Neural progenitor cell (in vitro differentiated cells): ENCODE results near the gene CTDNEP1. TPM values are rescaled to one million over a fixed set of nuclear protein-coding genes. Genes with fewer than 3 reads are reported as not detected.

Experiments used
- DNase-seq: peaks from one replicate; pipeline ENCODE4 v3.0.0-alpha.2; 2016; ENCODE audit warnings: low spot score
- H2AFZ ChIP-seq: fragments of 200-600 bp; sonication (generic); replicated peaks from 2 replicates; pipeline ENCODE4 v1.6.1; 2016; ENCODE audit warnings: antibody characterized with exemption
- H3F3A ChIP-seq: fragments of 200-600 bp; sonication (generic); 2 replicates; pipeline ENCODE4 v1.6.1; 2016; ENCODE audit warnings: antibody characterized with exemption, low read depth
- H3K27ac ChIP-seq: fragments of 200-600 bp; sonication (generic); 2 replicates; pipeline ENCODE4 v1.5.1; 2016; ENCODE audit warnings: mild to moderate bottlenecking
- H3K27me3 ChIP-seq: fragments of 200-600 bp; sonication (generic); 2 replicates; pipeline ENCODE4 v1.6.1; 2016; ENCODE audit warnings: mild to moderate bottlenecking, moderate library complexity
- H3K36me3 ChIP-seq: fragments of 200-600 bp; sonication (generic); 2 replicates; pipeline ENCODE4 v1.5.1; 2016
- H3K4me1 ChIP-seq: fragments of 200-600 bp; sonication (generic); 2 replicates; pipeline ENCODE4 v1.6.1; 2016; ENCODE audit warnings: mixed run types
- H3K4me2 ChIP-seq: fragments of 200-600 bp; sonication (generic); 2 replicates; pipeline ENCODE4 v1.6.1; 2016
- H3K4me3 ChIP-seq: fragments of 200-600 bp; sonication (generic); 2 replicates; pipeline ENCODE4 v1.5.1; 2016
- H3K79me2 ChIP-seq: fragments of 200-600 bp; sonication (generic); 2 replicates; pipeline ENCODE4 v1.6.1; 2016; ENCODE audit warnings: low read depth
- H3K9ac ChIP-seq: fragments of 200-600 bp; sonication (generic); 2 replicates; pipeline ENCODE4 v1.6.1; 2016
- H3K9me3 ChIP-seq: fragments of 200-600 bp; sonication (generic); 2 replicates; pipeline ENCODE4 v1.5.1; 2016; ENCODE audit warnings: low read depth
- H4K20me1 ChIP-seq: fragments of 200-600 bp; sonication (generic); 2 replicates; pipeline ENCODE4 v1.6.1; 2016; ENCODE audit warnings: low read depth
- H3K27ac Mint-ChIP-seq: 3 replicates; pipeline ENCODE4 v1.8.0; 2021; ENCODE audit warnings: mixed read lengths
- H3K27me3 Mint-ChIP-seq: 2 replicates; pipeline ENCODE4 v1.8.0; 2022; ENCODE audit warnings: low read depth, mild to moderate bottlenecking, inconsistent platforms, moderate library complexity, mixed read lengths; ENCODE audit not compliant: insufficient read depth
- H3K36me3 Mint-ChIP-seq: 3 replicates; pipeline ENCODE4 v1.8.0; 2021; ENCODE audit warnings: mixed read lengths
- H3K4me1 Mint-ChIP-seq: 3 replicates; pipeline ENCODE4 v1.8.0; 2021; ENCODE audit warnings: mixed read lengths
- H3K4me3 Mint-ChIP-seq: 3 replicates; pipeline ENCODE4 v1.8.0; 2021; ENCODE audit warnings: mild to moderate bottlenecking, moderate library complexity, mixed read lengths
- H3K9me3 Mint-ChIP-seq: 3 replicates; pipeline ENCODE4 v1.8.0; 2020; ENCODE audit warnings: mixed read lengths
- CTCF ChIP-seq: fragments of 200-600 bp; sonication (generic); IDR thresholded peaks from 2 replicates; pipeline ENCODE4 v1.5.1; 2017; ENCODE audit warnings: antibody characterized with exemption, mild to moderate bottlenecking
- EZH2 ChIP-seq: fragments of 200-600 bp; sonication (generic); IDR thresholded peaks from 2 replicates; pipeline ENCODE4 v1.6.1; 2017; ENCODE audit warnings: antibody characterized with exemption, mild to moderate bottlenecking, moderate library complexity
- EZH2phosphoT487 ChIP-seq: fragments of 200-600 bp; sonication (generic); IDR thresholded peaks from 2 replicates; pipeline ENCODE4 v1.6.1; 2017; ENCODE audit warnings: antibody characterized with exemption
- total RNA-seq: library from RNA; depleted of rRNA; stranded (reverse); fragments of >200 nt; gene quantifications from 2 replicates; pipeline ENCODE4 v1.2.3, GENCODE V29; 2015; ENCODE audit warnings: low replicate concordance

CTDNEP1 gene
- total RNA-seq, 1 donor from 2014 or later = 46.5 TPM

- H3K4me3 Mint-ChIP-seq = peak within 1 kb of the TSS; percentile 89
- peak; percentile 98 for DNase-seq
- no peaks in the 10 kb centered on the region for H3K9me3 ChIP-seq
- H3K4me1 ChIP-seq = peaks cover 16% of the 10 kb centered on the region
- peaks cover 32% of the 10 kb centered on the region for H4K20me1 ChIP-seq
- H3F3A ChIP-seq = peaks cover 18% of the 10 kb centered on the region
- H3K4me3 ChIP-seq = peak within 1 kb of the TSS; percentile 61
- H3K27me3 ChIP-seq = no peaks in the 10 kb centered on the region
- H3K4me2 ChIP-seq = peak within 1 kb of the TSS; percentile 100
- peak; percentile 37 for TF ChIP-seq EZH2
- peak; percentile 28 for TF ChIP-seq EZH2phosphoT487
- peak; percentile 44 for TF ChIP-seq CTCF
- H2AFZ ChIP-seq = peak within 1 kb of the TSS; percentile 85
- H3K9me3 Mint-ChIP-seq = no peaks in the 10 kb centered on the region
- H3K36me3 Mint-ChIP-seq = peaks cover 19% of the 10 kb centered on the region
- H3K36me3 ChIP-seq = peaks cover 3% of the 10 kb centered on the region
- peak within 1 kb of the TSS; percentile 98 for H3K27ac ChIP-seq
- H3K4me1 Mint-ChIP-seq = peaks cover 34% of the 10 kb centered on the region
- peak within 1 kb of the TSS; percentile 72 for H3K9ac ChIP-seq
- H3K27ac Mint-ChIP-seq = peak within 1 kb of the TSS; percentile 99
- H3K27me3 Mint-ChIP-seq = peaks cover 12% of the 10 kb centered on the region
- H3K79me2 ChIP-seq = peaks cover 52% of the 10 kb centered on the region
These were observed 876 bp upstream of the CTDNEP1 start, which contains the start of gene ELP5 for GRCh38 chr17:7252176-7253043. Gene ELP5, plus strand, starts transcription at chr17:7252215. Its CDS starts 336 bp downstream, at chr17:7252551.

DNA sequence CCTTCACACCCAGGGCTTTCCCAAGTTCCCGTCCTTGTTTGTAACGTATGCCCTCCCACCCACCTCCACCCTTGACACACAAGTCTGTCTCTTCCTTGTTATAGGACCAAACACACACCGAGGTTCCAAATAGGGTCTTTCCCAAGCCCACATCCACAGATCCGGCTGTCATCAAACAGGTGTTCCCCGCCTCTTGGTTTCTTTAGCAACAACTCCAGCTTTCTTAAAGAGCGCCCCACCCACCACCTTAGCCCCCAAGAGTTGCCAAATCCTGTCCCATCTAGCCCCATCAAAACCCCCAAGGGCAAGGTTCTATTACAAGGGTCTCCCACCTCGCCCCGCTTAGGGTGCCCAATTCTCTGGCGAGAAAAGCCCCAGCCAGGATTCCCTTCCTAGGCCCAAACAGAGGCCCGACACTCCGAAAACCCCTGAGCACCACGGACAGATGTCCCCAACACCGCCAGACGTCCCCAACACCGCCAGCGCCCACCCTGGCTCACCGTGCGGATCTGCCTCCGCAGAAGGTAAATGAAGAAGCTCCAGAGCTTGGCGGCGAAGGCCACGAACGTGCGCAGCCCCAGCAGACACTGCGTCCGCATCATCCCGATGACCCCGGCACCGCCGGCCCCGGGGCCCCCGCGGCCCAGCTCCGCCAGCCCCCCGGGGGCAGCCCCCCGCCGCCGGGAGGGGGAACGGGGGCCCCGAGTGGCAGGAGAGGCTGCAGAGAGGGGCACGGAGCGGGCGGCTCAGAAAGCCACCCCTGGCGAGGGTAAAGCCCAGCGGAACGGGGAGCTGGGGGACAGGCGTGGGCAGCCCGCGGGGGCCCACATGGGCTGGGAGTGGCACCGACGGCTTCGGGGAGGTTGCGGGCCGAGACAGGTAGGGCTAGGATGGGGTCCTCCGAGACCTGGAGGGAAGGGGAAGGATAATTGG lies 573 bp downstream of the CTDNEP1 start:
- H3K27me3 Mint-ChIP-seq = peaks cover 12% of the 10 kb centered on the region
- H3K4me2 ChIP-seq = peak overlapping the region; percentile 100
- peak overlapping the region; percentile 72 for H3K9ac ChIP-seq
- no peak for TF ChIP-seq CTCF
- no peak for TF ChIP-seq EZH2phosphoT487
- TF ChIP-seq EZH2 = no peak
- no peak overlapping the region for H2AFZ ChIP-seq
- peak overlapping the region; percentile 95 for H3K27ac Mint-ChIP-seq
- H3K27me3 ChIP-seq = no peaks in the 10 kb centered on the region
- H4K20me1 ChIP-seq = peaks cover 34% of the 10 kb centered on the region
- peaks cover 22% of the 10 kb centered on the region for H3K36me3 Mint-ChIP-seq
- H3K4me3 ChIP-seq = peak overlapping the region; percentile 61
- H3K9me3 ChIP-seq = no peaks in the 10 kb centered on the region
- peak overlapping the region; percentile 98 for H3K27ac ChIP-seq
- H3K4me1 ChIP-seq = peaks cover 16% of the 10 kb centered on the region
- H3K9me3 Mint-ChIP-seq = no peaks in the 10 kb centered on the region
- H3F3A ChIP-seq = peaks cover 18% of the 10 kb centered on the region
- peak; percentile 38 for DNase-seq
- H3K4me3 Mint-ChIP-seq = peak overlapping the region; percentile 89
- peaks cover 3% of the 10 kb centered on the region for H3K36me3 ChIP-seq
- peaks cover 34% of the 10 kb centered on the region for H3K4me1 Mint-ChIP-seq
- peaks cover 61% of the 10 kb centered on the region for H3K79me2 ChIP-seq

DNA sequence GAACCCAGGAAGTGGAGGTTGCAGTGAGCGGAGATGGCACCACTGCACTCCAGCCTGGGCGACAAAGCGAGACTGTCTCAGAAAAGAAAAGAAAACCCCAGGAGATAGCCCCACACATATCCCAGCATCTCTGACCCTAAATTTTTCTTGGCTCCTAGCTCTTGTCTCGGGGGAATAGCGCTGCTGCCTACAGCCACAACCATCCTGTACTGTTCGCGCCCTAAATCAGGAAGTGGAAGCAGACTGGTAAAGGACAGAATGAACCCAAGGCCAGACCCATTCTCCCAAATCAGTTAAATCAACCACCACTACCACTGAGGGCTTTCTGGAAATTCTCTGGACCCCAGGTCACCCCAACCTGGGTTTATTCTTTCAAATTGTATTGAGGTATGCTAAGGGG lies 1.7 kb downstream of the CTDNEP1 start:
- Histone ChIP-seq H3K4me2 (peak overlapping the region; percentile 100), H3K4me3 (peak overlapping the region; percentile 61), H3K27me3 (no peaks in the 10 kb centered on the region), H3K79me2 (peaks cover 61% of the 10 kb centered on the region), H3F3A (peaks cover 22% of the 10 kb centered on the region), H3K4me1 (peaks cover 16% of the 10 kb centered on the region), H2AFZ (no peak overlapping the region), H3K27ac (no peak overlapping the region), H3K9ac (no peak overlapping the region), H4K20me1 (peaks cover 34% of the 10 kb centered on the region), H3K36me3 (peaks cover 3% of the 10 kb centered on the region), H3K9me3 (no peaks in the 10 kb centered on the region)
- TF ChIP-seq EZH2 (no peak), CTCF (no peak), EZH2phosphoT487 (no peak)
- no peak for DNase-seq
- Mint-ChIP-seq H3K9me3 (no peaks in the 10 kb centered on the region), H3K36me3 (peaks cover 23% of the 10 kb centered on the region), H3K27ac (peak overlapping the region; percentile 53), H3K4me1 (peaks cover 34% of the 10 kb centered on the region), H3K4me3 (peak overlapping the region; percentile 89), H3K27me3 (peaks cover 12% of the 10 kb centered on the region)
